HepG2 (cell line): ENCODE measurements around the gene FBXL13. TPM values are rescaled to one million over a fixed set of nuclear protein-coding genes. Genes with fewer than 3 reads are reported as not detected.
A peak's percentile ranks its signal among the peaks of the same experiment; 100 is the strongest.

Experiments used
- ATAC-seq: fragments of 200-7000 bp; cut with Tn5 transposase; 3 replicates; pipeline ENCODE4 v1.9.1; 2020; ENCODE audit warnings: mild to moderate bottlenecking, moderate library complexity
- BruUV-seq: library from RNA; stranded (reverse); fragments of 400-500 nt; replicated peaks from 2 replicates; lab custom pipeline; 2021; lab: Mats Ljungman, UMichigan
- CTCF ChIA-PET: fragments of 300-600 bp; formaldehyde crosslinking; extraction: SDS; loops from one replicate; lab custom pipeline; 2021; ENCODE audit warnings: low total read pairs, inconsistent platforms, low intra/inter-chr PET ratio; lab: Yijun Ruan, JAX
- POLR2A ChIA-PET: fragments of 350-600 bp; sonication (Branson Sonifier 250); formaldehyde crosslinking; loops from one replicate; lab custom pipeline; 2020; ENCODE audit warnings: antibody characterized with exemption, inconsistent platforms; lab: Yijun Ruan, JAX
- DNase-seq: peaks from one replicate; pipeline ENCODE4 v3.0.0-alpha.2; 2015; ENCODE audit warnings: low spot score
- FAIRE-seq: peaks from 3 replicates; lab custom pipeline; 2011; peaks lifted over from hg19 to GRCh38; lab: Jason Lieb, UNC
- H2AFZ ChIP-seq: one replicate; pipeline ENCODE4 v1.6.1; 2011; ENCODE audit warnings: low read length, inconsistent platforms
- H3K27ac ChIP-seq: fragments of 300-600 bp; 3 replicates; pipeline ENCODE4 v1.8.0; 2011; ENCODE audit warnings: mixed run types, mild to moderate bottlenecking, mixed read lengths, low read length, inconsistent platforms; ENCODE audit not compliant: insufficient read depth; ENCODE audit errors: extremely low read length
- H3K27me3 ChIP-seq, 2 experiments: fragments of 200-600 bp in 1 of 2; 2 replicates in 1 of 2; 3 replicates in 1 of 2; pipeline versions ENCODE4 v1.6.0 to v1.8.0; 2011; ENCODE audit warnings: low read length in 2 of 2, mild to moderate bottlenecking in 2 of 2, moderate library complexity in 2 of 2, inconsistent platforms in 1 of 2; ENCODE audit not compliant: insufficient read depth in 2 of 2, control insufficient read depth in 1 of 2
- H3K36me3 ChIP-seq, 2 experiments: fragments of 200-600 bp in 1 of 2; replicated peaks in 1 of 2; 2 replicates in 1 of 2; 3 replicates in 1 of 2; pipeline versions ENCODE4 v1.5.1 to v1.8.0; 2011; ENCODE audit warnings: low read length in 2 of 2, inconsistent platforms in 1 of 2; ENCODE audit not compliant: insufficient read depth in 2 of 2, control insufficient read depth in 1 of 2
- H3K4me1 ChIP-seq: 2 replicates; pipeline ENCODE4 v1.5.1; 2012; ENCODE audit warnings: low read length, inconsistent platforms; ENCODE audit not compliant: insufficient read depth
- H3K4me2 ChIP-seq: 2 replicates; pipeline ENCODE4 v1.6.0; 2011; ENCODE audit warnings: low read depth, low read length, inconsistent platforms
- H3K4me3 ChIP-seq, 3 experiments: fragments of 200-600 bp in 1 of 3; sonication (generic), shearing (Covaris generic) in 1 of 3; replicated peaks in 1 of 3; 2 replicates each; pipeline ENCODE4 v1.5.1; 2011 to 2016; ENCODE audit warnings: low read length in 3 of 3, inconsistent platforms in 2 of 3, low read depth in 2 of 3, mild to moderate bottlenecking in 2 of 3, control low read depth in 1 of 3, mixed read lengths in 1 of 3; ENCODE audit not compliant: insufficient read depth in 1 of 3
- H3K79me2 ChIP-seq: one replicate; pipeline ENCODE4 v1.6.1; 2011; ENCODE audit warnings: low read length, inconsistent platforms; ENCODE audit not compliant: insufficient read depth
- H3K9ac ChIP-seq: 2 replicates; pipeline ENCODE4 v1.6.0; 2011; ENCODE audit warnings: mild to moderate bottlenecking, low read depth, low read length, inconsistent platforms; ENCODE audit not compliant: insufficient read depth
- H3K9me3 ChIP-seq: 2 replicates; pipeline ENCODE4 v1.5.1; 2012; ENCODE audit warnings: mild to moderate bottlenecking, low read length
- H4K20me1 ChIP-seq: 2 replicates; pipeline ENCODE4 v1.6.0; 2011; ENCODE audit warnings: inconsistent platforms, mild to moderate bottlenecking, low read length, moderate library complexity; ENCODE audit not compliant: insufficient read depth
- HCFC1 ChIP-seq: fragments of 150-350 bp; IDR thresholded peaks from 2 replicates; pipeline ENCODE4 v1.6.1; 2014; ENCODE audit warnings: low read depth, low read length
- PAXIP1 ChIP-seq: sonication (generic); formaldehyde crosslinking; conservative IDR thresholded peaks from 2 replicates; pipeline ENCODE4 v1.4.0; 2020; ENCODE audit warnings: mild to moderate bottlenecking, missing genetic modification reagents, moderate library complexity
- PPARG ChIP-seq: conservative IDR thresholded peaks from 2 replicates; pipeline ENCODE4 v1.6.1; 2016; ENCODE audit warnings: missing biosample characterization, missing genetic modification reagents
- RARA ChIP-seq: IDR thresholded peaks from 2 replicates; pipeline ENCODE4 v1.6.1; 2016; ENCODE audit warnings: missing genetic modification reagents, missing compliant biosample characterization
- SALL1 ChIP-seq: sonication (generic); formaldehyde crosslinking; IDR thresholded peaks from 2 replicates; pipeline ENCODE4 v1.8.0; 2022; ENCODE audit warnings: mild to moderate bottlenecking, missing genetic modification reagents
- SNAPC5 ChIP-seq: sonication (generic); formaldehyde crosslinking; IDR thresholded peaks from 2 replicates; pipeline ENCODE4 v1.8.1; 2023; ENCODE audit warnings: mild to moderate bottlenecking, missing genetic modification reagents, borderline replicate concordance
- ZFP90 ChIP-seq: sonication (generic); formaldehyde crosslinking; IDR thresholded peaks from 2 replicates; pipeline ENCODE4 v1.8.0; 2022; ENCODE audit warnings: missing genetic modification reagents, mild to moderate bottlenecking, inconsistent platforms, borderline replicate concordance
- ZFY ChIP-seq: sonication (generic); formaldehyde crosslinking; IDR thresholded peaks from 2 replicates; pipeline ENCODE4 v1.4.0; 2020; ENCODE audit warnings: missing genetic modification reagents
- ZNF280D ChIP-seq: sonication (generic); formaldehyde crosslinking; IDR thresholded peaks from 2 replicates; pipeline ENCODE4 v1.5.1; 2020; ENCODE audit warnings: mild to moderate bottlenecking, missing genetic modification reagents
- ZNF414 ChIP-seq: sonication (generic); formaldehyde crosslinking; IDR thresholded peaks from 2 replicates; pipeline ENCODE4 v1.5.0; 2020; ENCODE audit warnings: missing genetic modification reagents
- ZNF652 ChIP-seq: IDR thresholded peaks from 2 replicates; pipeline ENCODE4 v1.6.1; 2016; ENCODE audit warnings: low read depth, borderline replicate concordance
- ZNF672 ChIP-seq: sonication (generic); formaldehyde crosslinking; IDR thresholded peaks from 2 replicates; pipeline ENCODE4 v1.8.1; 2022; ENCODE audit warnings: missing genetic modification reagents
- ZNF746 ChIP-seq: sonication (generic); formaldehyde crosslinking; IDR thresholded peaks from 2 replicates; pipeline ENCODE4 v1.8.0; 2022; ENCODE audit warnings: mild to moderate bottlenecking, missing genetic modification reagents
- WGBS: methylation state at CpG from one replicate; pipeline ENCODE4 v1.1.6; 2017; ENCODE audit warnings: low lambda C conversion rate; 5-methylcytosine and 5-hydroxymethylcytosine counted together
- in situ Hi-C: cut with HindIII; loops from 2 replicates; pipeline ENCODE4 v1.10.0; 2017; ENCODE audit warnings: low pct_unique_long_range_greater_than_20kb; ENCODE audit not compliant: extremely low pct_ligation_motif_present
- intact Hi-C: fragments of 100-400 bp; cut with micrococcal nuclease; formaldehyde crosslinking; loops from one replicate; pipeline ENCODE4 v1.10.0; 2022; ENCODE audit not compliant: unreplicated experiment
- polyA plus RNA-seq, 8 experiments: library from polyadenylated mRNA; depleted of rRNA in 3 of 8; stranded (reverse) in 7 of 8; unstranded in 1 of 8; fragments of >200 nt; fragmentation: Illumina TruSeq in 4 of 8; extraction: Trizol in 4 of 8; gene quantifications; 2 replicates each; pipeline versions ENCODE4 v1.2.1 to v1.2.3, GENCODE V29; 2011 to 2016; ENCODE audit warnings: low read depth in 4 of 8, missing spikeins in 1 of 8, mixed read lengths in 1 of 8; ENCODE audit not compliant: insufficient read depth in 1 of 8
- total RNA-seq, 5 experiments: library from RNA; depleted of rRNA; stranded (reverse); fragments of >200 nt; fragmentation: Illumina TruSeq; extraction: Trizol; gene quantifications; 2 replicates each; pipeline ENCODE4 v1.2.3, GENCODE V29; 2016; ENCODE audit warnings: low read depth in 1 of 5
- TF ChIP-seq, protein P1 (sequence below): IDR thresholded peaks from 2 replicates; pipeline ENCODE4 v1.6.1; 2016; ENCODE audit warnings: mild to moderate bottlenecking

FBXL13 gene
- total and polyA plus RNA-seq, 2 of the 13 experiments (the other 11 are each of a cell fraction or from before 2014, with no cell fraction given), result 0.24 to 0.77 TPM

- Histone ChIP-seq H3K79me2 (no peaks in the 10 kb centered on the region), H3K4me1 (peaks cover 23% of the 10 kb centered on the region), H3K9ac (peak overlapping the region; percentile 32; the same call in 1 of the 2 replicates), H3K36me3 (no peaks in the 10 kb centered on the region), H2AFZ (peak overlapping the region; percentile 79), H3K27me3 (no peaks in the 10 kb centered on the region; a peak in 1 of 5 replicates), H3K4me3 (peak overlapping the region in 1 of 3 experiments; percentile 24; a peak in 1 of 6 replicates), H4K20me1 (no peaks in the 10 kb centered on the region), H3K4me2 (peak overlapping the region; percentile 61), H3K27ac (peak overlapping the region; percentile 49), H3K9me3 (no peaks in the 10 kb centered on the region)
- in situ Hi-C loops (no loop called here), intact Hi-C loops (no loop called here)
- FAIRE-seq, result no peak
- BruUV-seq, result no TSS peak
- ATAC-seq, result peak; percentile 75
- ChIA-PET CTCF (no interaction called here), POLR2A (no interaction called here)
- WGBS, result 0% methylated on average over 4 of the region's 4 CpGs
- no peak for DNase-seq
- TF ChIP-seq, protein P1, sequence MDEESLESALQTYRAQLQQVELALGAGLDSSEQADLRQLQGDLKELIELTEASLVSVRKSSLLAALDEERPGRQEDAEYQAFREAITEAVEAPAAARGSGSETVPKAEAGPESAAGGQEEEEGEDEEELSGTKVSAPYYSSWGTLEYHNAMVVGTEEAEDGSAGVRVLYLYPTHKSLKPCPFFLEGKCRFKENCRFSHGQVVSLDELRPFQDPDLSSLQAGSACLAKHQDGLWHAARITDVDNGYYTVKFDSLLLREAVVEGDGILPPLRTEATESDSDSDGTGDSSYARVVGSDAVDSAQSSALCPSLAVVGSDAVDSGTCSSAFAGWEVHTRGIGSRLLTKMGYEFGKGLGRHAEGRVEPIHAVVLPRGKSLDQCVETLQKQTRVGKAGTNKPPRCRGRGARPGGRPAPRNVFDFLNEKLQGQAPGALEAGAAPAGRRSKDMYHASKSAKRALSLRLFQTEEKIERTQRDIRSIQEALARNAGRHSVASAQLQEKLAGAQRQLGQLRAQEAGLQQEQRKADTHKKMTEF (CRISPR knock-in tag), result 0 out of 2 replicates have a peak, but pooled peaks have one; percentile 9
- no peak for TF ChIP-seq HCFC1
- no peak for TF ChIP-seq ZFP90 (CRISPR knock-in tag)
- no peak for TF ChIP-seq SNAPC5 (CRISPR knock-in tag)
- TF ChIP-seq ZFY (CRISPR knock-in tag), result 0 out of 2 replicates have a peak, but pooled peaks have one; percentile 28
- no peak for TF ChIP-seq ZNF746
- TF ChIP-seq PPARG (CRISPR knock-in tag), result peak; percentile 68
- TF ChIP-seq RARA, result peak; percentile 4; the same call in 1 of the 2 replicates
- TF ChIP-seq PAXIP1, result 0 out of 2 replicates have a peak, but pooled peaks have one; percentile 16
- TF ChIP-seq ZNF672, result no peak
- 0 out of 2 replicates have a peak, but pooled peaks have one; percentile 9 for TF ChIP-seq ZNF652
- TF ChIP-seq ZNF280D (CRISPR knock-in tag), result 0 out of 2 replicates have a peak, but pooled peaks have one; percentile 3
- peak; percentile 51; the same call in 1 of the 2 replicates for TF ChIP-seq ZNF414 (CRISPR knock-in tag)
- TF ChIP-seq SALL1 (CRISPR knock-in tag), result peak; percentile 42; the same call in 1 of the 2 replicates
These were observed 215.4 kb downstream of the FBXL13 start for GRCh38 chr7:102859084-102859798.
